ENCODE measurements around the gene GABRB1.
A peak's percentile ranks its signal among the peaks of the same experiment; 100 is the strongest.
"Not testable (repeated sequence)": the region's sequence is repeated elsewhere in the genome, so short reads cannot be mapped to it uniquely, and the experiment has no call there.

The GABRB1 gene

GRCh38 chr4:47213106-47213505 lies 181.7 kb downstream of the GABRB1 start:
- peak; percentile 21 for DNase-seq (ENCODE audit: low read depth)

GRCh38 chr4:47213539-47213938 lies 182.2 kb downstream of the GABRB1 start:
- no peak for DNase-seq (ENCODE audit: low read depth)

GRCh38 chr4:47213971-47214370 lies 182.6 kb downstream of the GABRB1 start:
- DNase-seq (ENCODE audit: low read depth), result peak; percentile 97

DNA sequence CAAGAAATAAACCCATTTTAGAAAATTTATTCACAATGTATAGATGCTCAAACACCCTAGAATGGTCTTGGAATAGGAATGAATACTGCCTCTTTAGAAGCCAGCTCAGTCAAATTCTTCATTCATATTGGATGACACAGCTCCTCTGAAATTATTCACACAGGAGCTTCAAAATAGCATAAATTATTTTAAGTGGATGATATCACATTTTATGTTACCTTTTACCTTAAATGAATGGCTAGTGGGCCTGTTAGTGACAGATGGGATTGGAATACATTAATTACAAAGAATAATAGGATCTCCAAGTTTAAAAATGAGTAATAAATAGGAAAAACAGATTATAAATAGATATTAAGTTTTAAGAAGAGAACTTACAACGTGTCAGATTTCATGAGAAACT lies 184.4 kb downstream of the GABRB1 start:
- peak; percentile 62 for DNase-seq (ENCODE audit: low read depth)

GRCh38 chr4:47217291-47217690 lies 185.9 kb downstream of the GABRB1 start:
- DNase-seq (ENCODE audit: low read depth), result no peak

- no peak for DNase-seq (ENCODE audit: low read depth)
Measured at GRCh38 chr4:47217884-47218283, 186.5 kb downstream of the GABRB1 start.

DNA sequence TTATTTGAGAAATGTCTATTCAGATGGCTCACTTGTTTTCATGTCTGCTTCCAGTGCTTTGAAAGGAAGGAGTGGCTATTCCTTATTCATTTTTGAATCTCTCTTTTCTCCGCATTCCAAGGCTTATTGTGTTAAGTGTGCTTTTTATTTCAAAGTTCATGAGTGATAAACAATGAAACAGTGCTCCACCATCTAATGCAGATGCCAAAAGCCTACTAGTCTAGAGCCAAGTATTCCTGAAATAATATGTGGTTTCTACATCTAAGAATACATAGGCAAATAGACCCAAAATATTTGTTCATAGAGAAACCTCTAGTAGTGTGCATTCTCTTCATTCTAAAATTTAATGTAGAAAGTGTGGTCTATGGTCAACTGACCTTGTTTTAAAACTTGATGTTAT lies 187.3 kb downstream of the GABRB1 start:
- no peak for DNase-seq (ENCODE audit: low read depth)

DNA sequence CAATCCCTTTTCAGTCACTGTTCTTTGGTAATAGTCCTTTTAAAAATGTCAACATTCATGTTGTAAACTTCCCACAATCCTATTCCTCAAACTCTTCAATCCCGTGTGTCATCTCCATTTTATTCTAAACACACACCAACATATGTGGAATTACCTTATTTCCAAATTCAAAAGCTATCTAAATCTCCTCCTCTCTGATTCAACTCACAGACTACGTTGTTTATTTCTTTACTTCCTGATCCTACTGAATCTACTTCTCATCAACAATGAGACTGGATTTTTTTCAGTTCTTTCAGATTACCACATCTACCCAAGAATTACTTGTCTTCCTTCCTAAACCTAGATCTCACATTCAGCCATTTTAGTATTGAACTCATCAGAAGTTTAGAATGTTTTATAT lies 188.2 kb downstream of the GABRB1 start:
- DNase-seq (ENCODE audit: low read depth), result peak; percentile 34

- DNase-seq (ENCODE audit: low read depth), result peak; percentile 72
Measured at GRCh38 chr4:47221721-47222120, 190.4 kb downstream of the GABRB1 start.

DNA sequence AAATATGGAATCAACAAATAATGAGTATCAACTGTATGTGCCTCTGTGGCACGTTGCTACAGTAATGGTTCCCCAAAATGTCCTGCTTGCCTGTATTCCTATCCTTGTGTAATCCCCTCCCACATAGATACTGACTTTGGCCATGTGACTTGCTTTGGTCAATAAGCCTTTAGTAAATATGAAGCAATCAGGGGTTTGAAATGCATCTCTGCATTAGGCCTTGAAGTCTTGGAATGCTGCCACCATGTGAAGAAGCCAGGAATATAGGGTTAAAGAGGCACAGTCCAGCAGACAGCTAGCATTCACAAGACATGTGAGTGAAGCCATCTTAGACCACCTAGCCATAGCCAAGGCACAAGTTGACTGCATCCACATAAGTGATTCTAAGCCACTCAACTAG lies 190.9 kb downstream of the GABRB1 start:
- peak; percentile 24 for DNase-seq (ENCODE audit: low read depth)

- DNase-seq (ENCODE audit: low read depth), result no peak
Measured at GRCh38 chr4:47224361-47224760, 193.0 kb downstream of the GABRB1 start.

GRCh38 chr4:47235721-47236120 lies 204.4 kb downstream of the GABRB1 start:
- no peak for DNase-seq (ENCODE audit: low read depth)

DNA sequence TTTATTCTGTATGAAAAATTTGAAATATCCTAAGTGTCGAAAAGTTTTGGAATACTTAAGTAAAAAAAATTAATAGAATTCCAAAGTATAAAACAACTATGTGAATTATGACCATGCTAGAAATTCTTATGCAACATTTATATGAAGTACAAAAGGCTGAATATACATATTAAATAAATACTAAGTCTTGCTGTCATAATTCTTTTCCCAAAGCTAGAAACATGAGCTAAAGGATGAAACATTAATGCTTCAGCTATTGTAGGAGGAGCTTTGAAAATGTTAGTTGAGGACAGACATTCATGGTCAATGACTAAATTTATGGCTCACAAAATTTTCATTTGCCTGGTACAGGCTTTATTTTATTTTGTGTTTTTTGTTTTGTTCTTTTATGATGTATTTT lies 207.3 kb downstream of the GABRB1 start:
- DNase-seq (ENCODE audit: low read depth), result peak; percentile 26

DNA sequence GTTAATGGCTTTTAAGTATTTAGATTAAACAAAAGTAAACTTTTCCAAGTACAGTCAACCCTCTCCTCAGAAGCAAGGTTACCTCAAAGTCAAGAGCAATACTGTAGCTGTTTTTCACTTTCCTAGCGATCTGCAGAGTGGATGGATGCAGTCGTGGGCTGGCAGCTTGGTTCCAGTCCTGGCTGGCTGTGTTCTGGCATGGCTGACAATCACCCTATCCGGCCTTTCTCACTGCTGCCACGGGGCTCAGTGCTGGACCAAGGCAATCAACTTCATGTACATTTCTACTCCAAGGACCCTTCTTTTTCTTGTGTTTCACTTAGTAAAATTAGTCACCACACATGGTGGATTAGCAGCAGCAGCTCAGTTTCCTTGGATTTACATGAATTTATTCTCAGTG lies 208.3 kb downstream of the GABRB1 start:
- DNase-seq (ENCODE audit: low read depth), result no peak

DNA sequence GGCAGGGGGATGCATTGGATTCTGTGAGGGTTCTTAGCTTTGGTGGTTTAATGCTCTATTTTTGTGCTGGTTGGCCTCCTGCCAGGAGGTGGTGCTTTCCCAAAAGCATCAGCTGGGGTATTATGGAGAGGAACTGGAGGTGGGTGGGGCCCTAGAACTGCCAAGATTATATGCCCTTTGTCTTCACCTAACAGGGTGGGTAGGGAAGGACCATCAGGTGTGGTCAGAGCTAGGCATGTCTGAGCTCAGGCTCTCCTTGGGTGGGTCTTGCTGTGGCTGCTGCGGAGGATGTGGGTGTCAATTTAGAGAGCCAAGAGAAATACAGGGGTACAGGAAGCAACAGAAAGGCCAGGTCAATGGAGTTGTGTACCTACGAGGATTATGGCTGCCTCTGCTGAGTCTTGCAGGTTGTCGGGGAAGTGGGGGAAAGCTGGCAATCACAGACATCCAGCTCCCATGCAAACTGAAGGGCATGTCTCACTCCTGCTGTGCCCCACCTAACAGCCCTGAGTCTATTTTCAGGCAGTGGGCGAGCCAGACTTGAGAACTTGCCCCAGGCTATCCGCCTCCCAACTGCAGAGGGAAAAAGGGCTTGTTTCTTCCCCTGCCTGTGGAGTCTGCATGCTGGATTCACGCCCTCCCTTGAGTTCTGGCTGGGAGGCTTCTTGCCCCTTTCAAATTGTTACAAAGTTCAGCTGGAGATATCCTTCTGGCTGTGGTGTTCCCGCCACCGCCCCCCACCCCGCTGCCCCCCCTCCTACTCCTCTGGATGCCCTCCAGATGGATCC lies 220.2 kb downstream of the GABRB1 start:
- no peak for DNase-seq (ENCODE audit: low read depth)

DNA sequence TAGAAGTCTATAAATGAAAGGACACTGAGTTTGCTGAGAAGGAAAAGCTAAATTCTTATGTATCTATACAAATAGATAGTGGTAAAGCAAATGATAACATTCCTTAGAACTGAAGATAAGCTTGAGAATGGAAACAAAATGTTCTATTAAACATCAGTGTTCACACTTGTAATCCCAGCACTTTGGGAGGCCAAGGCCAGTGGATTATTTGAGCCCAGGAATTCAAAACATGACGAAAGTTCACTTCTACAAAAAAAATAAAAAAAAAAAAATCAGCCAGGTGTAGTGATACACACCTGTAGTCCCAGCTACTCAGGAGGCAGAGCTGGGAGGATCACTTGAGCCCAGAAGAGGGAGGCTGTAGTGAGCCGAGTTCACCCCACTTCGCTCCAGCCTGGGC lies 232.4 kb downstream of the GABRB1 start:
- no peak for DNase-seq (ENCODE audit: low read depth)

DNA sequence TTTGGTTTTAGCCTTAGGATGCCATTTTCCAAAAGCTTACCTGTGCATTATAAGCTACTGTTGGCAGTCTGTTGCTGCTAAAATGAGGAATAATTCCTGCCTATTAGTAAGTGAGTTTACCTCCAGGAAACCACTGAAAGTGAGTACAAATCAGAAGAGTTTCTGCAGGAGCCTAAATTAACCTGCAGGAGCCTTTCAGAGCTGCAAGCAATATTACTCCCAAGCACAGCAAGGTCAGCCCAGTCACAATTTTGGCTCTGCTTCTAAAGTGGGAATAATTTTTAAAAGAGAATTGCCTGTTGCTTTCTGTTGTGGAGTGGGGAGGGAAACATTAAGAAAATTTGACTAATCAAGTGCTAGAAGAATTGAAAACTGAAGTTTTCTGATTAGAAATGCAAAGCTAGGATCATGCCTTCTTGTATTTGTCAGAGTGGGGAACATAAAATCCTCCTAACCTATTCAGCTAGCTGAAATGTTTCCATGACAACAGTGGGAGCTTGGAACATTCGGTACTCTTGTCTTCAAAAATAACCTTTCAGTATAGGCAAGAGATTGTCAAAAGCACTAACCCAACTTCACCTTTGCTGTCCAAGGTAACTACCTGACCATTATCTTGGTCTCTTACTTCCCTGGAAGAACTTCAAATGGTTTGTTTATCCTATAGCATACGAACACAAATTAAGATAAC lies 239.0 kb downstream of the GABRB1 start:
- DNase-seq (ENCODE audit: low read depth), result no peak

- DNase-seq (ENCODE audit: low read depth), result no peak
Measured at GRCh38 chr4:47271291-47271690, 239.9 kb downstream of the GABRB1 start.

DNA sequence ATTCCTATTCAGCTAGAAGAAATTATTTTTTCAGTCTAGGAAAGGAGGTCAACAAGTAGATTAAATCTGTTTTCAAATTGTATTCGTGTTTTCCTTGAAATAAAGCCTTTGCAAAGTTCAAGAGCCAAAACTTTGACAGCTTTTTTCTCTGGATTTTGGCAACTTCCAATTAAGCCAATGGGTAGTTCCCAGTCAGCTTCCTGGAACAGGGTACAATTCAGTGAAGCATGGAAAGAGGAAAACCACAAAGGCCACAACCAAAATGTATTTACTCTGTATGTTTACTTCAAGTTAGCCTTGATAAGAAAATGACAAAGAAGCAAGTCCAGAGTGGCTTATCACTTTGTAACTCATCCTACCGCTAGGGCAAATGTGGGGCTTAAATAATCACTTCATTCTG lies 243.5 kb downstream of the GABRB1 start:
- no peak for DNase-seq (ENCODE audit: low read depth)

DNA sequence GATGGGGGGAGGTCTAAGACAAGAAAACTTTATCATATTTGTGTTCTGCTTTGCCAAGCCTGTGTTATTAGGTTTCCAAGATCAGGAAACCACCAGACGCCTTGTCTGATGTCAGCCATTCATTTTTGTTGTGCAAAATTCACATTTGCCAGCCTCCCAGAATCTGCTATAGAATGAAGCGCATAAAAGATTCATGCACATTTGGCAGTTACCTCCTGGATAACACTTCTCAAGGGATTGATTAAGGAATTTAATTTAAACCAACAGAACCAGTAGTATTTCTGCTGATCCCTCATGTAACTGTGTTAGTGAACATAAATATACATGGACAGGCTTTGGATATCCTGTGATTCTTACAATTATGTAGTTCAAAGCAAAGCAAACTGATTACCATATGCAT lies 244.2 kb downstream of the GABRB1 start:
- DNase-seq (ENCODE audit: low read depth), result no peak

DNA sequence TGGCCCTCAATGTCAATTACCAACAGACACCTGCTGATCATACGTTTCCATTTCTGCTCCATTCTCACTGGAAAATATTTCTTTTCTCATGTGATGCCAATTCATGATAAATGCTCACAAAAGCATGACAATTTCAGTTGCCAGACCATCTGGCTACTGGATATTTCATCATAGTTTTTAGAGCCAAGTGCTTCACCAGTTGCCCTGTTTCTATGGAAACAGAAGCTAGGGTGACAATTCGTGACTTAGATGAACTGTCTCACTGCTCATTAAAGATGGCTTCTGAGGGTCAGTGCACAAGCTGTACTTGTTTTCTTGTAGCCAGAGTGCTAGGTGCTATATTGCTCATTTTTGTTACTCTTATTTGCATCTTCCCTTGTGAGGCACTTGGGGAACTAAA lies 247.3 kb downstream of the GABRB1 start:
- no peak for DNase-seq (ENCODE audit: low read depth)

DNA sequence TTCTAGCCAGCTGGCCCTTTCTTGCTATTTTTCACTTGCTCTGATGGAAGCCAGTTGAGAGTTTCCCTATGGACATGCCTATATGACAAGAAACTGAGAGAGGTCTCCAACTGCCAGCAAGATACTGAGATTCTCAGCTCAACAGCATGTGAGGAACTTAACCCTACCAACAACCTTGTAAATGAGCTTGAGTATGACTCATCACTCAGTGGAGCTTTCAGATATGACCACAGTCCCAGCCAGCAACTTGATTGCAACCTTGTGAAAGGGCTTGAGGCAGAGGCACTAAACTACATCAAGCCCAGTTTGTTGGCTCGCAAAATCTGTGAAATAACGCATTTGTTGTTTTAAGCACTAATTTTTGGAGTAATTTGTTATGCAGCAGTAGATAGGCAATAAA lies 256.4 kb downstream of the GABRB1 start:
- DNase-seq (ENCODE audit: low read depth), result peak; percentile 78

DNA sequence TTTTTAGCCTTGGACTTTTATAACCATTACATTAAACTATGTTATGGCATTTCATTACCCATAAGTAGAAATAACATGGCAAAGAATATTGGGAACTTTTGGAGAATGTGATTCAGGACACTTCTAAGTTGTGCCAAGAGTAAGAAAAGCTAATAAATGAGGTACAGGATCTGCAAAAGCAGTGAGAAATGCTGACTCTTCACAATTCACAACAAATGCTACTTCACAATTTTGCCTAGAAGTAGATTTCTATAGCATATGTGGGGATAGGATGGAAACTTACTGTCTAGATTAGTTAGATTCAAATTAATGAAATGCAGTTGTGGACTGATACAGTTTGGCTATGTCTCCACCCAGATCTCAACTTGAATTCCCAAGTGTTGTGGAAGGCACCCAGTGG lies 258.4 kb downstream of the GABRB1 start:
- DNase-seq (ENCODE audit: low read depth), result no peak

- not testable (repeated sequence) for DNase-seq (ENCODE audit: low read depth)
Measured at GRCh38 chr4:47290873-47291272, 259.5 kb downstream of the GABRB1 start.
